Caco-2 (cell line): ENCODE data around the gene USP30. TPM values are rescaled to one million over a fixed set of nuclear protein-coding genes. Genes with fewer than 3 reads are reported as not detected.

ENCODE experiments used
- BruUV-seq: library from RNA; stranded (reverse); fragments of 400-500 nt; replicated peaks from 2 replicates; lab custom pipeline; 2021; lab: Mats Ljungman, UMichigan
- CTCF ChIA-PET: fragments of 300-600 bp; sonication (Branson Sonifier 250); formaldehyde crosslinking; loops from one replicate; lab custom pipeline; 2022; ENCODE audit warnings: antibody characterized with exemption; lab: Charles Lee
- POLR2A ChIA-PET: fragments of 300-600 bp; sonication (Branson Sonifier 250); formaldehyde crosslinking; loops from one replicate; lab custom pipeline; 2022; ENCODE audit warnings: antibody characterized with exemption; lab: Charles Lee
- DNase-seq, 2 experiments: peaks; one replicate each; pipeline versions ENCODE4 v3.0.0 to v3.0.0-alpha.2; 2020 to 2022
- H3K27me3 ChIP-seq: replicated peaks from 2 replicates; pipeline ENCODE4 v1.6.0; 2011; ENCODE audit warnings: low read length; ENCODE audit not compliant: control insufficient read depth, insufficient read depth
- H3K36me3 ChIP-seq: 2 replicates; pipeline ENCODE4 v1.5.1; 2011; ENCODE audit warnings: low read length; ENCODE audit not compliant: control insufficient read depth, insufficient read depth
- H3K4me1 ChIP-seq: fragments of 250-450 bp; sonication (Bioruptor Pico); 2 replicates; pipeline ENCODE4 v1.5.1; 2020; ENCODE audit warnings: mild to moderate bottlenecking
- H3K4me3 ChIP-seq: 2 replicates; pipeline ENCODE4 v1.5.1; 2011; ENCODE audit warnings: low read depth, mild to moderate bottlenecking, control low read depth, low read length
- H3K9me3 ChIP-seq: fragments of 250-450 bp; sonication (Bioruptor Pico); 2 replicates; pipeline ENCODE4 v1.5.1; 2020; ENCODE audit warnings: mild to moderate bottlenecking, moderate library complexity
- H3K27ac Mint-ChIP-seq: one replicate; pipeline ENCODE4 v1.8.0; 2022; ENCODE audit warnings: mixed read lengths; ENCODE audit not compliant: unreplicated experiment
- H3K27me3 Mint-ChIP-seq: one replicate; pipeline ENCODE4 v1.8.0; 2022; ENCODE audit warnings: mixed read lengths; ENCODE audit not compliant: insufficient read depth, unreplicated experiment
- H3K36me3 Mint-ChIP-seq: one replicate; pipeline ENCODE4 v1.8.0; 2022; ENCODE audit warnings: mild to moderate bottlenecking, mixed read lengths; ENCODE audit not compliant: insufficient read depth, unreplicated experiment
- H3K4me1 Mint-ChIP-seq: one replicate; pipeline ENCODE4 v1.8.0; 2022; ENCODE audit warnings: low read depth, mixed read lengths; ENCODE audit not compliant: unreplicated experiment
- H3K4me3 Mint-ChIP-seq: one replicate; pipeline ENCODE4 v1.8.0; 2022; ENCODE audit warnings: mild to moderate bottlenecking, moderate library complexity, mixed read lengths; ENCODE audit not compliant: unreplicated experiment
- H3K9me3 Mint-ChIP-seq: one replicate; pipeline ENCODE4 v1.8.0; 2022; ENCODE audit warnings: mixed read lengths; ENCODE audit not compliant: unreplicated experiment
- CTCF ChIP-seq, 2 experiments: fragments of 200-600 bp in 1 of 2; IDR thresholded peaks; 1 replicate in 1 of 2; 2 replicates in 1 of 2; pipeline versions ENCODE4 v1.5.1 to v1.8.0; 2011 to 2022; ENCODE audit warnings: antibody characterized with exemption in 1 of 2, control low read depth in 1 of 2, inconsistent platforms in 1 of 2, low read depth in 1 of 2, low read length in 1 of 2, mild to moderate bottlenecking in 1 of 2, moderate library complexity in 1 of 2; ENCODE audit not compliant: insufficient read depth in 1 of 2, severe bottlenecking in 1 of 2, unreplicated experiment in 1 of 2
- intact Hi-C: fragments of 100-400 bp; cut with micrococcal nuclease; formaldehyde crosslinking; loops from one replicate; pipeline ENCODE4 v1.10.0; 2022; ENCODE audit not compliant: unreplicated experiment
- total RNA-seq: library from RNA; stranded (reverse); gene quantifications from 2 replicates; pipeline ENCODE4 v1.2.3, GENCODE V29; 2022

Gene USP30
- total RNA-seq, 1 experiment from 2014 or later, result 11.9 TPM

- no peak for DNase-seq
- Histone ChIP-seq H3K4me1 (0 out of 2 replicates have a peak, but pooled peaks cover 3% of the 10 kb centered on the region), H3K9me3 (no peaks in the 10 kb centered on the region), H3K4me3 (no peak overlapping the region), H3K36me3 (no peaks in the 10 kb centered on the region), H3K27me3 (no peaks in the 10 kb centered on the region)
- H3K27ac Mint-ChIP-seq, result no peak overlapping the region
- H3K27me3 Mint-ChIP-seq, result no peaks in the 10 kb centered on the region
- no peaks in the 10 kb centered on the region for H3K36me3 Mint-ChIP-seq
- BruUV-seq, result no TSS peak
- no peak for TF ChIP-seq CTCF (IDR thresholded peaks at IDR 0.05; ENCODE audit: insufficient read depth in 1 of 2, low read depth in 1 of 2, low read length in 1 of 2, severe bottlenecking in 1 of 2, unreplicated experiment in 1 of 2)
- POLR2A ChIA-PET, result no interaction called here
- CTCF ChIA-PET, result no interaction called here
- H3K9me3 Mint-ChIP-seq, result no peaks in the 10 kb centered on the region
- no peak overlapping the region for H3K4me3 Mint-ChIP-seq
- peaks cover 3% of the 10 kb centered on the region for H3K4me1 Mint-ChIP-seq
- intact Hi-C loops, result no loop called here
Measured at GRCh38 chr12:109058773-109059172, 6.4 kb downstream of the USP30 start.

DNA sequence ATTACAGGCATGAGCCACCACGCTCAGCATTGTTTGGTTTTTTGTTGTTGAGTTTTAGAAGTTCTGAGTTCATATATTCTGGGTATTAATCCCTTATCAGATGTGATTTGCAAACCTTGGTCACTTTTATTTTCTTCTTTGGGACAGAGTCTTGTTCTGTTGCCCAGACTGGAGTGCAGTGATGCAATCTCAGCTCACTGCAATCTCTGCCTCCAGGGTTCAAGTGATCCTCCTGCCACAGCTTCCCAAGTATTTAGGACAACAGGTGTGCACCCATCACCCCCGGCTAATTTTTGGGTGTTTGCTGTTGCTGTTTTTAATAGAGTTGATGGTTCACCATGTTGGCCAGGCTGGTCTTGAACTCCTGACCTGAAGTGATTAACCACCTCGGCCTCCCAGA is 11.8 kb downstream of the USP30 start:
- Histone ChIP-seq H3K4me3 (no peak overlapping the region), H3K9me3 (no peaks in the 10 kb centered on the region), H3K4me1 (peaks cover 11% of the 10 kb centered on the region; the same call in 1 of the 2 replicates), H3K36me3 (0 out of 2 replicates have a peak, but pooled peaks cover 1% of the 10 kb centered on the region), H3K27me3 (no peaks in the 10 kb centered on the region)
- no peak for TF ChIP-seq CTCF (IDR thresholded peaks at IDR 0.05; ENCODE audit: insufficient read depth in 1 of 2, low read depth in 1 of 2, low read length in 1 of 2, severe bottlenecking in 1 of 2, unreplicated experiment in 1 of 2)
- no peak for DNase-seq
- ChIA-PET CTCF (no interaction called here), POLR2A (no interaction called here)
- Mint-ChIP-seq H3K4me1 (peaks cover 8% of the 10 kb centered on the region), H3K4me3 (no peak overlapping the region), H3K27ac (no peak overlapping the region), H3K9me3 (no peaks in the 10 kb centered on the region), H3K27me3 (no peaks in the 10 kb centered on the region), H3K36me3 (no peaks in the 10 kb centered on the region)
- BruUV-seq, result no TSS peak
- intact Hi-C loops, result no loop called here

- H3K27me3 ChIP-seq, result no peaks in the 10 kb centered on the region
- H3K9me3 ChIP-seq, result no peaks in the 10 kb centered on the region
- DNase-seq, result peak in 1 of 2 experiments; percentile 9
- CTCF ChIA-PET, result no interaction called here
- Mint-ChIP-seq H3K9me3 (no peaks in the 10 kb centered on the region), H3K36me3 (peaks cover 5% of the 10 kb centered on the region), H3K27me3 (no peaks in the 10 kb centered on the region), H3K27ac (peak overlapping the region; percentile 66), H3K4me1 (peaks cover 20% of the 10 kb centered on the region), H3K4me3 (peak overlapping the region; percentile 14)
- intact Hi-C loops, result no loop called here
- POLR2A ChIA-PET, result no interaction called here
- H3K4me3 ChIP-seq, result no peak overlapping the region
- BruUV-seq, result no TSS peak
- TF ChIP-seq CTCF (IDR thresholded peaks at IDR 0.05; ENCODE audit: insufficient read depth in 1 of 2, low read depth in 1 of 2, low read length in 1 of 2, severe bottlenecking in 1 of 2, unreplicated experiment in 1 of 2), result no peak
- H3K4me1 ChIP-seq, result peaks cover 18% of the 10 kb centered on the region; the same call in 1 of the 2 replicates
- H3K36me3 ChIP-seq, result 0 out of 2 replicates have a peak, but pooled peaks cover 1% of the 10 kb centered on the region
Measured at GRCh38 chr12:109065154-109065852, 12.9 kb downstream of the USP30 start.
